Nephron progenitor cell (in vitro differentiated cells): ENCODE results near the gene MIF.

Experiments used
- DNase-seq: peaks from one replicate; pipeline ENCODE4 v3.0.0; 2021
- H3K27ac Mint-ChIP-seq: 2 replicates; pipeline ENCODE4 v1.8.0; 2021; ENCODE audit warnings: mild to moderate bottlenecking, moderate library complexity, mixed read lengths
- H3K27me3 Mint-ChIP-seq: 2 replicates; pipeline ENCODE4 v1.8.0; 2021; ENCODE audit warnings: mild to moderate bottlenecking, low read depth, mixed read lengths; ENCODE audit not compliant: poor library complexity
- H3K36me3 Mint-ChIP-seq: 2 replicates; pipeline ENCODE4 v1.8.0; 2021; ENCODE audit warnings: low read depth, mixed read lengths
- H3K4me1 Mint-ChIP-seq: 2 replicates; pipeline ENCODE4 v1.8.0; 2021; ENCODE audit warnings: mixed read lengths
- H3K4me3 Mint-ChIP-seq: 2 replicates; pipeline ENCODE4 v1.8.0; 2021; ENCODE audit warnings: mild to moderate bottlenecking, moderate library complexity, mixed read lengths
- H3K9me3 Mint-ChIP-seq: 2 replicates; pipeline ENCODE4 v1.8.0; 2021; ENCODE audit warnings: mild to moderate bottlenecking, moderate library complexity, mixed read lengths
- CTCF ChIP-seq: fragments of 200-600 bp; sonication (generic); IDR thresholded peaks from 2 replicates; pipeline ENCODE4 v1.5.0; 2021; ENCODE audit warnings: antibody characterized with exemption

MIF gene

GRCh38 chr22:23883658-23884057 lies 10.5 kb upstream of the MIF start:
- TF ChIP-seq CTCF = no peak
- Mint-ChIP-seq H3K4me1 (peaks cover 2% of the 10 kb centered on the region), H3K4me3 (no peak overlapping the region), H3K36me3 (peaks cover 49% of the 10 kb centered on the region), H3K9me3 (no peaks in the 10 kb centered on the region), H3K27me3 (peaks cover 4% of the 10 kb centered on the region), H3K27ac (no peak overlapping the region)
- no peak for DNase-seq

GRCh38 chr22:23884140-23884539 lies 10.0 kb upstream of the MIF start:
- H3K27ac Mint-ChIP-seq = no peak overlapping the region
- no peak overlapping the region for H3K4me3 Mint-ChIP-seq
- no peaks in the 10 kb centered on the region for H3K4me1 Mint-ChIP-seq
- no peaks in the 10 kb centered on the region for H3K9me3 Mint-ChIP-seq
- peaks cover 4% of the 10 kb centered on the region for H3K27me3 Mint-ChIP-seq
- peaks cover 46% of the 10 kb centered on the region for H3K36me3 Mint-ChIP-seq
- DNase-seq = peak; percentile 27
- no peak for TF ChIP-seq CTCF

GRCh38 chr22:23888615-23889401 lies 5.4 kb upstream of the MIF start:
- peaks cover 23% of the 10 kb centered on the region for H3K4me1 Mint-ChIP-seq
- H3K27me3 Mint-ChIP-seq = no peaks in the 10 kb centered on the region
- H3K36me3 Mint-ChIP-seq = peaks cover 36% of the 10 kb centered on the region
- no peak for DNase-seq
- H3K4me3 Mint-ChIP-seq = no peak overlapping the region
- H3K27ac Mint-ChIP-seq = peak overlapping the region; percentile 72
- peaks cover 15% of the 10 kb centered on the region for H3K9me3 Mint-ChIP-seq
- no peak for TF ChIP-seq CTCF

GRCh38 chr22:23889620-23890019 lies 4.6 kb upstream of the MIF start:
- peaks cover 15% of the 10 kb centered on the region for H3K9me3 Mint-ChIP-seq
- H3K4me3 Mint-ChIP-seq = no peak overlapping the region
- DNase-seq = no peak
- peaks cover 36% of the 10 kb centered on the region for H3K36me3 Mint-ChIP-seq
- TF ChIP-seq CTCF = no peak
- H3K4me1 Mint-ChIP-seq = peaks cover 25% of the 10 kb centered on the region
- no peaks in the 10 kb centered on the region for H3K27me3 Mint-ChIP-seq
- H3K27ac Mint-ChIP-seq = peak overlapping the region; percentile 39

GRCh38 chr22:23891726-23892125 lies 2.5 kb upstream of the MIF start:
- Mint-ChIP-seq H3K27ac (no peak overlapping the region), H3K9me3 (peaks cover 15% of the 10 kb centered on the region), H3K4me1 (peaks cover 42% of the 10 kb centered on the region)

More at GRCh38 chr22:23891726-23892125, 2.5 kb upstream of the MIF start:
- no peak for TF ChIP-seq CTCF
- Mint-ChIP-seq H3K36me3 (peaks cover 20% of the 10 kb centered on the region), H3K4me3 (no peak overlapping the region), H3K27me3 (no peaks in the 10 kb centered on the region)
- DNase-seq = no peak
